WTC11 (cell line): Measurements from ENCODE around the gene SLC12A9. TPM values are rescaled to one million over a fixed set of nuclear protein-coding genes. Genes with fewer than 3 reads are reported as not detected.

Experiments
- ARID4B ChIP-seq: sonication (generic); formaldehyde crosslinking; IDR thresholded peaks from 2 replicates; pipeline ENCODE4 v1.8.0; 2023; ENCODE audit warnings: missing genetic modification reagents, mild to moderate bottlenecking, borderline replicate concordance
- CDX4 ChIP-seq: fragments of 250-450 bp; sonication (Bioruptor Pico); IDR thresholded peaks from 2 replicates; pipeline ENCODE4 v1.9.0; 2021; ENCODE audit warnings: moderate library complexity, mild to moderate bottlenecking, inconsistent platforms, borderline replicate concordance
- CTCF ChIP-seq: fragments of 200-600 bp; IDR thresholded peaks from 2 replicates; pipeline ENCODE4 v1.8.0; 2022; ENCODE audit warnings: antibody characterized with exemption
- ESRRA ChIP-seq: sonication (generic); formaldehyde crosslinking; IDR thresholded peaks from 2 replicates; pipeline ENCODE4 v1.8.1; 2022; ENCODE audit warnings: mild to moderate bottlenecking, missing genetic modification reagents, borderline replicate concordance
- ETV6 ChIP-seq: sonication (generic); formaldehyde crosslinking; IDR thresholded peaks from 2 replicates; pipeline ENCODE4 v1.8.1; 2022; ENCODE audit warnings: mild to moderate bottlenecking, missing genetic modification reagents
- FOXK1 ChIP-seq: sonication (generic); formaldehyde crosslinking; IDR thresholded peaks from 2 replicates; pipeline ENCODE4 v1.8.0; 2022; ENCODE audit warnings: mild to moderate bottlenecking, moderate library complexity, missing genetic modification reagents
- FOXP1 ChIP-seq: sonication (generic); formaldehyde crosslinking; IDR thresholded peaks from 2 replicates; pipeline ENCODE4 v1.8.0; 2022; ENCODE audit warnings: missing genetic modification reagents, mild to moderate bottlenecking, moderate library complexity, borderline replicate concordance
- GRHL2 ChIP-seq: fragments of 250-450 bp; sonication (Bioruptor Pico); IDR thresholded peaks from 2 replicates; pipeline ENCODE4 v1.8.0; 2022; ENCODE audit warnings: mild to moderate bottlenecking, moderate library complexity; ENCODE audit not compliant: insufficient replicate concordance, severe bottlenecking
- GTF2I ChIP-seq: fragments of 250-450 bp; sonication (Bioruptor Pico); conservative IDR thresholded peaks from 2 replicates; pipeline ENCODE4 v1.4.0; 2021; ENCODE audit warnings: mild to moderate bottlenecking
- IRF2 ChIP-seq: sonication (generic); formaldehyde crosslinking; IDR thresholded peaks from 2 replicates; pipeline ENCODE4 v1.8.0; 2022; ENCODE audit warnings: low read depth, missing genetic modification reagents, borderline replicate concordance
- NR1H2 ChIP-seq: sonication (generic); formaldehyde crosslinking; IDR thresholded peaks from 2 replicates; pipeline ENCODE4 v1.9.0; 2021; ENCODE audit warnings: mild to moderate bottlenecking, moderate library complexity, missing genetic modification reagents
- SMAD3 ChIP-seq: sonication (generic); formaldehyde crosslinking; IDR thresholded peaks from 2 replicates; pipeline ENCODE4 v1.8.0; 2022; ENCODE audit warnings: missing genetic modification reagents, mild to moderate bottlenecking, borderline replicate concordance
- SMAD4 ChIP-seq: sonication (generic); formaldehyde crosslinking; IDR thresholded peaks from 2 replicates; pipeline ENCODE4 v1.8.0; 2022; ENCODE audit warnings: mild to moderate bottlenecking, missing genetic modification reagents
- TP53 ChIP-seq: sonication (generic); formaldehyde crosslinking; IDR thresholded peaks from 2 replicates; pipeline ENCODE4 v1.8.1; 2023; ENCODE audit warnings: mild to moderate bottlenecking, missing genetic modification reagents
- USF2 ChIP-seq: sonication (generic); formaldehyde crosslinking; IDR thresholded peaks from 2 replicates; pipeline ENCODE4 v1.8.1; 2023; ENCODE audit warnings: mild to moderate bottlenecking, missing genetic modification reagents, moderate library complexity
- ZBTB43 ChIP-seq: sonication (generic); formaldehyde crosslinking; IDR thresholded peaks from 2 replicates; pipeline ENCODE4 v1.8.1; 2023; ENCODE audit warnings: mild to moderate bottlenecking, missing genetic modification reagents
- ZNF121 ChIP-seq: sonication (generic); formaldehyde crosslinking; IDR thresholded peaks from 2 replicates; pipeline ENCODE4 v1.8.0; 2023; ENCODE audit warnings: missing genetic modification reagents
- ZNF138 ChIP-seq: sonication (generic); formaldehyde crosslinking; conservative IDR thresholded peaks from 2 replicates; pipeline ENCODE4 v1.8.1; 2022; ENCODE audit warnings: mild to moderate bottlenecking, moderate library complexity, missing genetic modification reagents
- ZNF317 ChIP-seq: sonication (generic); formaldehyde crosslinking; IDR thresholded peaks from 2 replicates; pipeline ENCODE4 v1.8.1; 2023; ENCODE audit warnings: low read depth, mild to moderate bottlenecking, moderate library complexity, missing genetic modification reagents, borderline replicate concordance
- ZNF416 ChIP-seq: fragments of 250-450 bp; sonication (Bioruptor Pico); IDR thresholded peaks from 2 replicates; pipeline ENCODE4 v1.9.0; 2021; ENCODE audit warnings: mild to moderate bottlenecking, inconsistent platforms
- ZNF532 ChIP-seq: fragments of 250-450 bp; sonication (Bioruptor Pico); IDR thresholded peaks from 2 replicates; pipeline ENCODE4 v1.9.0; 2021; ENCODE audit warnings: mild to moderate bottlenecking, borderline replicate concordance
- total RNA-seq: library from RNA; stranded (reverse); gene quantifications from 3 replicates; pipeline ENCODE4 v1.2.3, GENCODE V29; 2021
- TF ChIP-seq, protein P1 (sequence below): sonication (generic); formaldehyde crosslinking; IDR thresholded peaks from 2 replicates; pipeline ENCODE4 v1.8.0; 2022; ENCODE audit warnings: mild to moderate bottlenecking, missing genetic modification reagents

The SLC12A9 gene
- total RNA-seq, 1 experiment from 2014 or later, result 39.3 TPM

GRCh38 chr7:100852048-100852872, at the start of gene SLC12A9 (continued):
- TF ChIP-seq ZNF138 (CRISPR knock-in tag) (no peak), ZNF121 (CRISPR knock-in tag) (no peak), CTCF (peak; percentile 78), ESRRA (CRISPR knock-in tag) (no peak), GTF2I (CRISPR knock-in tag) (no peak), ZNF532 (CRISPR knock-in tag) (no peak), ETV6 (CRISPR knock-in tag) (peak; percentile 61), TP53 (0 out of 2 replicates have a peak, but pooled peaks have one; percentile 38), FOXK1 (CRISPR knock-in tag) (peak; percentile 44), ZBTB43 (no peak; the same call in 1 of the 2 replicates), ZNF317 (CRISPR knock-in tag) (0 out of 2 replicates have a peak, but pooled peaks have one; percentile 13), ARID4B (CRISPR knock-in tag) (peak; percentile 79; the same call in 1 of the 2 replicates), SMAD3 (CRISPR knock-in tag) (peak; percentile 15; the same call in 1 of the 2 replicates), GRHL2 (CRISPR knock-in tag) (no peak), IRF2 (no peak), CDX4 (no peak), FOXP1 (CRISPR knock-in tag) (peak; percentile 64; the same call in 1 of the 2 replicates), NR1H2 (CRISPR knock-in tag) (no peak), ZNF416 (CRISPR knock-in tag) (no peak), SMAD4 (CRISPR knock-in tag) (no peak), USF2 (CRISPR knock-in tag) (no peak; the same call in 1 of the 2 replicates)
- TF ChIP-seq, protein P1, sequence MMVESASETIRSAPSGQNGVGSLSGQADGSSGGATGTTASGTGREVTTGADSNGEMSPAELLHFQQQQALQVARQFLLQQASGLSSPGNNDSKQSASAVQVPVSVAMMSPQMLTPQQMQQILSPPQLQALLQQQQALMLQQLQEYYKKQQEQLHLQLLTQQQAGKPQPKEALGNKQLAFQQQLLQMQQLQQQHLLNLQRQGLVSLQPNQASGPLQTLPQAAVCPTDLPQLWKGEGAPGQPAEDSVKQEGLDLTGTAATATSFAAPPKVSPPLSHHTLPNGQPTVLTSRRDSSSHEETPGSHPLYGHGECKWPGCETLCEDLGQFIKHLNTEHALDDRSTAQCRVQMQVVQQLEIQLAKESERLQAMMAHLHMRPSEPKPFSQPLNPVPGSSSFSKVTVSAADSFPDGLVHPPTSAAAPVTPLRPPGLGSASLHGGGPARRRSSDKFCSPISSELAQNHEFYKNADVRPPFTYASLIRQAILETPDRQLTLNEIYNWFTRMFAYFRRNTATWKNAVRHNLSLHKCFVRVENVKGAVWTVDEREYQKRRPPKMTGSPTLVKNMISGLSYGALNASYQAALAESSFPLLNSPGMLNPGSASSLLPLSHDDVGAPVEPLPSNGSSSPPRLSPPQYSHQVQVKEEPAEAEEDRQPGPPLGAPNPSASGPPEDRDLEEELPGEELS (CRISPR knock-in tag), result 0 out of 2 replicates have a peak, but pooled peaks have one; percentile 61
